Hair follicle dermal papilla cell (primary cell): ENCODE results near the gene ETNPPL. TPM values are rescaled to one million over a fixed set of nuclear protein-coding genes. Genes with fewer than 3 reads are reported as not detected.

Source experiments
- total RNA-seq: library from RNA; depleted of rRNA; stranded (reverse); fragments of >200 nt; gene quantifications from 2 replicates; pipeline ENCODE4 v1.2.3, GENCODE V29; 2012

The ETNPPL gene
- 0.36 and 0.49 TPM in 2 replicates for total RNA-seq

GRCh38 chr4:108762559-108763225 lies at the start of gene ETNPPL:
ETNPPL (minus strand) TSS chr4:108763053; CDS start chr4:108762898, 155 bp downstream.

Other genes with a start within 250 kb of the ETNPPL start
- 295 and 354 TPM in 2 replicates for gene RPL34, start 142.5 kb downstream of the ETNPPL start, total RNA-seq
- 320 and 584 TPM in 2 replicates for gene OSTC, start 112.5 kb downstream of the ETNPPL start, total RNA-seq